ENCODE results near the gene EPHB3. TPM values are rescaled to one million over a fixed set of nuclear protein-coding genes. Genes with fewer than 3 reads are reported as not detected.
"Not testable (repeated sequence)": the region's sequence is repeated elsewhere in the genome, so short reads cannot be mapped to it uniquely, and the experiment has no call there.

Gene EPHB3
- total RNA-seq, 1 donor from 2014 or later, result 1.2 TPM

DNA sequence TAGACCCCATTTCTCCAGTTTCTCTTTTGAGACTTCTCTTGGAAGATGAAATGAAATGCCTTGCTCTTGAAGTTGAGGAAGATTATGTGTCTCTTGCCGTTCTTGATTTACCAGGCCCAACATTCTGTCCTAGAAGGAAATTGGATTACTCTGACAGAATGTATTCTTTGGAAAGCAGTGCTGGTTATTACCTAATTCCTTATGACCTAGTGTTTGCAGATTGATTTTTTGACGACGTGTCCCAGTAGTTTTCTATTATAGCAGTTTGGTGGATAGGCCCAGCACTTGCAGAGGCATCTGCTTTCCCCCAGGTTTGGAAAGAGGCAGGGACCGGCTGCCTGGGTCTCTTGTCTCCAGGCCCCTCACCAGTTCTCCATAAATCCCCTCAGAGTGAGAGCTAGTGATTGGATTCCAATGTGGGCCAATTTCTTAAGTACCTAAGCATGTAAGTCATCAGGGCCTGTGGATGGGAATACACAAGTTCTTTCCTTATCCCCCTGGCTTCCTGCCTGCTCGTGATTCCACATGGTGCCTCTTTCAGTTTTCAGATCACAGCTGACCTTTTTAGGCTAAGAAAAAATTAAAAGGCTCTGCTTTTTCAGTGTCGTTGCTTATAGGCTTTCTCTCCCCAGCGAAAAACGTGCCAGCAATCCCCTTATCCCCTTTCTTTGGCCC is 50.2 kb downstream of the EPHB3 start:
- no peaks in the 10 kb centered on the region for H3K9me3 ChIP-seq
- TF ChIP-seq, protein P1, sequence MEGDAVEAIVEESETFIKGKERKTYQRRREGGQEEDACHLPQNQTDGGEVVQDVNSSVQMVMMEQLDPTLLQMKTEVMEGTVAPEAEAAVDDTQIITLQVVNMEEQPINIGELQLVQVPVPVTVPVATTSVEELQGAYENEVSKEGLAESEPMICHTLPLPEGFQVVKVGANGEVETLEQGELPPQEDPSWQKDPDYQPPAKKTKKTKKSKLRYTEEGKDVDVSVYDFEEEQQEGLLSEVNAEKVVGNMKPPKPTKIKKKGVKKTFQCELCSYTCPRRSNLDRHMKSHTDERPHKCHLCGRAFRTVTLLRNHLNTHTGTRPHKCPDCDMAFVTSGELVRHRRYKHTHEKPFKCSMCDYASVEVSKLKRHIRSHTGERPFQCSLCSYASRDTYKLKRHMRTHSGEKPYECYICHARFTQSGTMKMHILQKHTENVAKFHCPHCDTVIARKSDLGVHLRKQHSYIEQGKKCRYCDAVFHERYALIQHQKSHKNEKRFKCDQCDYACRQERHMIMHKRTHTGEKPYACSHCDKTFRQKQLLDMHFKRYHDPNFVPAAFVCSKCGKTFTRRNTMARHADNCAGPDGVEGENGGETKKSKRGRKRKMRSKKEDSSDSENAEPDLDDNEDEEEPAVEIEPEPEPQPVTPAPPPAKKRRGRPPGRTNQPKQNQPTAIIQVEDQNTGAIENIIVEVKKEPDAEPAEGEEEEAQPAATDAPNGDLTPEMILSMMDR (IDR thresholded peaks at IDR 0.05), result no peak
- DNase-seq (ENCODE audit: low spot score in 2 of 2), result no peak
- H3K4me3 ChIP-seq, result no peak overlapping the region
- intact Hi-C loops (cut with DNase I), result no loop called here
- no peaks in the 10 kb centered on the region for H3K4me1 ChIP-seq
- no peaks in the 10 kb centered on the region for H3K36me3 ChIP-seq
- H3K27me3 ChIP-seq, result no peaks in the 10 kb centered on the region
- no peak overlapping the region for H3K27ac ChIP-seq

DNA sequence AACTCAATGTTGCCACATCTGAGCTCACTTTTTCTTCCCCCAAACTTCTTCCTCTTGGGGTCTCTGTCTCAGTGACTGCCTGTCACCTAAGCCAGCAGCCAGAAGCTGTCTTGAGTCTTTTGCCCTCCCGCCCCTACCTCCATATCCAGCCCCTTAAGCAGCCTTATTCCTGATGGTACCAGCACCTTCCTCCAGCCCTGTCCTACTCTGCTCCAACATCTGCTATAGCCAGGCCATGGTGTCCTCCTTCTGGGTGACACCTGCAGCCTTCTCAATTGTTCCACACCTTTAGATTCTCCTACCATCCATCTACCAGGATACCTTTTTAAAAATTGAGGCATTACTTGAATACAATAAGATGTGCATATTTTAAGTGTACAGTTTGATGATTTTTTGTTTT is 53.8 kb downstream of the EPHB3 start:
- intact Hi-C loops (cut with DNase I), result no loop called here
- Histone ChIP-seq H3K27me3 (no peaks in the 10 kb centered on the region), H3K4me3 (no peak overlapping the region), H3K36me3 (no peaks in the 10 kb centered on the region), H3K4me1 (no peaks in the 10 kb centered on the region), H3K9me3 (no peaks in the 10 kb centered on the region), H3K27ac (no peak overlapping the region)
- no peak for DNase-seq (ENCODE audit: low spot score in 2 of 2)
- TF ChIP-seq, protein P1 (IDR thresholded peaks at IDR 0.05), result no peak

DNA sequence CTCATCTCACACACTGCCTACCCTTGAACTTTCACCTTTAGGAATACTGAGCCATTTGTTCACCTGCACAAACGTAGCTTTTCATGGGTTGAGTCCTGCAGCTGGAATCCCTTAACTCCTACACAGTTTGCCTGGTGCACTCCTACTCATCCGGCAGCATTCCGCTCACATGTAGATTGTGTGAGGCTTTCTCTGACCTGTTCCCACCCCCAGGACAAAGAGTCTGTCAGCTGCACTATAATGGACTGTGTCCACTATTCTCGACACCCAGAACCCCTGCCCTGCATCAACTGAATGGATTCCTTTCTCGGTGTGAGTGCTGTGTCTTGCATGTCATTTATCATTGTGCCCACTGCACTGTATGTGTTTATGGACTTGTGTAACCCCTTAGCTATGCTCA is 54.9 kb downstream of the EPHB3 start:
- no peak for DNase-seq (ENCODE audit: low spot score in 2 of 2)
- TF ChIP-seq, protein P1 (IDR thresholded peaks at IDR 0.05), result no peak
- no peaks in the 10 kb centered on the region for H3K9me3 ChIP-seq
- H3K4me1 ChIP-seq, result no peaks in the 10 kb centered on the region
- H3K27ac ChIP-seq, result no peak overlapping the region
- intact Hi-C loops (cut with DNase I), result no loop called here
- H3K4me3 ChIP-seq, result no peak overlapping the region
- no peaks in the 10 kb centered on the region for H3K36me3 ChIP-seq
- no peaks in the 10 kb centered on the region for H3K27me3 ChIP-seq

DNA sequence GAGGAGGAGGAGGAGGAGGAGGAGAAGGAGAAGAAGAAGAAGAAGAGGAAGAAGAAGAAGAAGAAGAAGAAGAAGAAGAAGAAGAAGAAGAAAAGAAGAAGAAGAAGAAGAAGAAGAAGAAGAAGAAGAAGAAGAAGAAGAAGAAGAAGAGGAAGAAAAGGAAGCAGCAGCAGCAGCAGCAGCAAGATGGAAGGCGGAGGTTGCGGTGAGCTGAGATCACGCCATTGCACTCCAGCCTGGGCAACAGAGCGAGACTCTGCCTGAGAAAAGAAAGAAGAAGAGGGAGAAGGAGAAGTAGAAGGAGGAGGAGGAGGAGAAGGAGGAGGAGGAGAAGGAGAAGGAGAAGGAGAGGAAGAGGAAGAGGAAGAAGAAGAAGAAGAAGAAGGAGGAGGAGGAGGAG is 55.7 kb downstream of the EPHB3 start:
- H3K27me3 ChIP-seq; H3K27ac ChIP-seq; intact Hi-C loops (cut with DNase I); H3K4me1 ChIP-seq; H3K4me3 ChIP-seq; DNase-seq (ENCODE audit: low spot score in 2 of 2); H3K36me3 ChIP-seq; H3K9me3 ChIP-seq: not testable (repeated sequence)

DNA sequence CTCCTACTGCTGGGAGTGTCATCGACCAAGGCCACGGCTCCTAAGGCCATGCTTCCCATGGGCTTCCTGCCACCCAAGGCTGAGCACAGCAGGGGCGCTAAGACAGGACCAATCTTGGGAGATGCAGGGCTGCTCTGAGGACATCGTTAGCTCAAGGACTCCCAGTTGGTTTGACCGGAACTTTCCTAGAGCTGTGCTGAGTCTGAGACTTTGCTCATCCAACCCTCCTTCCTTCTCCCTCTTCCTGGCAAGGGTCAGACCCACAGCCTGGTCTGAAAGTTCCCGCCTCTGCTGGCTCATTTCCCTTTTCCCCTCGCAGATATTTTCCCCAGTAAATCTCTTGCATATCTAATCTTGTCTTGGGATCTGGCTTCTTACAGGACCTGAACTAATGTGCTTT is 57.2 kb downstream of the EPHB3 start:
- no peaks in the 10 kb centered on the region for H3K27me3 ChIP-seq
- no peak for DNase-seq (ENCODE audit: low spot score in 2 of 2)
- H3K36me3 ChIP-seq, result no peaks in the 10 kb centered on the region
- H3K27ac ChIP-seq, result no peak overlapping the region
- no peak overlapping the region for H3K4me3 ChIP-seq
- intact Hi-C loops (cut with DNase I), result no loop called here
- H3K9me3 ChIP-seq, result no peaks in the 10 kb centered on the region
- TF ChIP-seq, protein P1 (IDR thresholded peaks at IDR 0.05), result no peak
- no peaks in the 10 kb centered on the region for H3K4me1 ChIP-seq

DNA sequence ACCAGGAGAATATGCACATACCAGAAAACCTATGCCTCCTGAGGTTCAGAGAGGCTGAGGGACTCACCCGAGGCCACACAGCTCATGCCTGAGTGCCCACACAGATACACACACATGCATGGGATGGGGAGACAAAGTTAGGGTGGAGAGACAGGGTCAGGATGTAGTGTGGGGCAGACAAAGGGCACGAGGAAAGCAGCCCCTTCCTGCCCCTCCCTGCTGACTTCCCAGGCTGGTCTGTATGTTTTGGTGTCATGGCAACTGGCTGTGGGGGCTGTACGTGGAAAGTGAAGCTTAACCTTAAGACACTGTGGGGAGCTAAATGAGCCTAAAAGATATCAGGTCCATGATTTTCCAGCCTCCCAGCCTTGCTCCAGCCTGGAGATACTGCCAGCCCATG is 57.8 kb downstream of the EPHB3 start:
- intact Hi-C loops (cut with DNase I), result no loop called here
- Histone ChIP-seq H3K36me3 (no peaks in the 10 kb centered on the region), H3K4me1 (no peaks in the 10 kb centered on the region), H3K27ac (no peak overlapping the region), H3K27me3 (no peaks in the 10 kb centered on the region), H3K9me3 (no peaks in the 10 kb centered on the region), H3K4me3 (no peak overlapping the region)
- TF ChIP-seq, protein P1 (IDR thresholded peaks at IDR 0.05), result no peak
- DNase-seq (ENCODE audit: low spot score in 2 of 2), result no peak

Data from ascending aorta (tissue), 2 donors.